GM21515 (cell line): ENCODE measurements around the gene LIPF.
"Not testable (repeated sequence)": the region's sequence is repeated elsewhere in the genome, so short reads cannot be mapped to it uniquely, and the experiment has no call there.

Experiments
- ATAC-seq: cut with Tn5 transposase; IDR thresholded peaks from one replicate; pipeline ENCODE4 v1.9.1; 2021; ENCODE audit not compliant: unreplicated experiment

LIPF gene

GRCh38 chr10:88664142-88664541 lies at the start of gene LIPF:
Gene LIPF (plus strand): TSS chr10:88664442. CDS start chr10:88667298, 2,856 bp downstream.
- no peak for ATAC-seq

GRCh38 chr10:88616250-88616977 lies 47.8 kb upstream of the LIPF start:
- no peak for ATAC-seq

- ATAC-seq, result no peak
Observed at GRCh38 chr10:88617772-88618300, 46.4 kb upstream of the LIPF start.

GRCh38 chr10:88618496-88618895 lies 45.7 kb upstream of the LIPF start:
- ATAC-seq, result no peak

- no peak for ATAC-seq
Observed at GRCh38 chr10:88620441-88620840, 43.8 kb upstream of the LIPF start.

- no peak for ATAC-seq
Observed at GRCh38 chr10:88623835-88624234, 40.4 kb upstream of the LIPF start.

- ATAC-seq, result no peak
Observed at GRCh38 chr10:88624840-88625239, 39.4 kb upstream of the LIPF start.

GRCh38 chr10:88640186-88640585 lies 24.1 kb upstream of the LIPF start:
- no peak for ATAC-seq

- ATAC-seq, result no peak
Observed at GRCh38 chr10:88642209-88642608, 22.0 kb upstream of the LIPF start.

GRCh38 chr10:88642963-88643362 lies 21.3 kb upstream of the LIPF start:
- no peak for ATAC-seq

GRCh38 chr10:88647061-88647615 lies 17.1 kb upstream of the LIPF start:
- no peak for ATAC-seq

- no peak for ATAC-seq
Observed at GRCh38 chr10:88651101-88651551, 13.1 kb upstream of the LIPF start.

- ATAC-seq, result no peak
Observed at GRCh38 chr10:88652616-88653015, 11.6 kb upstream of the LIPF start.

GRCh38 chr10:88657901-88658300 lies 6.3 kb upstream of the LIPF start:
- no peak for ATAC-seq

GRCh38 chr10:88659725-88660597 lies 4.3 kb upstream of the LIPF start:
- ATAC-seq, result no peak

GRCh38 chr10:88660598-88660884 lies 3.7 kb upstream of the LIPF start:
- no peak for ATAC-seq

- no peak for ATAC-seq
Observed at GRCh38 chr10:88661018-88661417, 3.2 kb upstream of the LIPF start.

GRCh38 chr10:88661577-88661976 lies 2.7 kb upstream of the LIPF start:
- no peak for ATAC-seq

GRCh38 chr10:88663153-88663552 lies 1.1 kb upstream of the LIPF start:
- ATAC-seq, result not testable (repeated sequence)

GRCh38 chr10:88668465-88668864 lies 4.2 kb downstream of the LIPF start:
- ATAC-seq, result no peak

GRCh38 chr10:88670497-88670896 lies 6.3 kb downstream of the LIPF start:
- peak; percentile 56 for ATAC-seq

- no peak for ATAC-seq
Observed at GRCh38 chr10:88672041-88672440, 7.8 kb downstream of the LIPF start.
